GM12801 (cell line): ENCODE data around the gene ARHGEF37.

Source experiments
- CTCF ChIP-seq: IDR thresholded peaks from one replicate; pipeline ENCODE4 v1.5.1; 2011; ENCODE audit warnings: control low read depth; ENCODE audit not compliant: insufficient read length; ENCODE audit errors: extremely low read depth

Gene ARHGEF37

GRCh38 chr5:149572576-149573231 lies 8.6 kb upstream of the ARHGEF37 start:
- TF ChIP-seq CTCF, result no peak

GRCh38 chr5:149575131-149575530 lies 6.2 kb upstream of the ARHGEF37 start:
- TF ChIP-seq CTCF, result no peak

GRCh38 chr5:149576021-149576420 lies 5.3 kb upstream of the ARHGEF37 start:
- TF ChIP-seq CTCF, result no peak

GRCh38 chr5:149578896-149579295 lies 2.4 kb upstream of the ARHGEF37 start:
- TF ChIP-seq CTCF, result no peak

GRCh38 chr5:149580808-149581191 lies 498 bp upstream of the ARHGEF37 start:
- TF ChIP-seq CTCF, result no peak

GRCh38 chr5:149581931-149582768 lies 852 bp downstream of the ARHGEF37 start:
- TF ChIP-seq CTCF, result no peak

- no peak for TF ChIP-seq CTCF
Observed at GRCh38 chr5:149583394-149583793, 2.1 kb downstream of the ARHGEF37 start.
